ENCODE measurements around the gene MAD1L1.

The MAD1L1 gene

GRCh38 chr7:2253021-2253420, 20.3 kb upstream of the MAD1L1 start:
- DNase-seq, result no peak
- peaks cover 4% of the 10 kb centered on the region for H3K36me3 Mint-ChIP-seq (ENCODE audit: low read depth)
- no peaks in the 10 kb centered on the region for H3K27me3 Mint-ChIP-seq (ENCODE audit: low read depth, poor library complexity)
- no peak for TF ChIP-seq CTCF (IDR thresholded peaks at IDR 0.05)
- H3K4me3 Mint-ChIP-seq, result no peak overlapping the region
- peak overlapping the region; percentile 74 for H3K27ac Mint-ChIP-seq
- H3K4me1 Mint-ChIP-seq, result peaks cover 6% of the 10 kb centered on the region
- H3K9me3 Mint-ChIP-seq, result no peaks in the 10 kb centered on the region

GRCh38 chr7:2251841-2252771, 19.4 kb upstream of the MAD1L1 start:
- no peak for TF ChIP-seq CTCF (IDR thresholded peaks at IDR 0.05)
- peaks cover 4% of the 10 kb centered on the region for H3K36me3 Mint-ChIP-seq (ENCODE audit: low read depth)
- peak overlapping the region; percentile 75 for H3K27ac Mint-ChIP-seq
- DNase-seq, result no peak
- no peak overlapping the region for H3K4me3 Mint-ChIP-seq
- no peaks in the 10 kb centered on the region for H3K27me3 Mint-ChIP-seq (ENCODE audit: low read depth, poor library complexity)
- no peaks in the 10 kb centered on the region for H3K9me3 Mint-ChIP-seq
- peaks cover 6% of the 10 kb centered on the region for H3K4me1 Mint-ChIP-seq

GRCh38 chr7:2251381-2251780, 18.6 kb upstream of the MAD1L1 start:
- DNase-seq, result no peak
- Mint-ChIP-seq H3K4me1 (peaks cover 7% of the 10 kb centered on the region), H3K9me3 (no peaks in the 10 kb centered on the region), H3K27me3 (ENCODE audit: low read depth, poor library complexity) (no peaks in the 10 kb centered on the region), H3K36me3 (ENCODE audit: low read depth) (peaks cover 4% of the 10 kb centered on the region), H3K27ac (no peak overlapping the region), H3K4me3 (no peak overlapping the region)
- no peak for TF ChIP-seq CTCF (IDR thresholded peaks at IDR 0.05)

GRCh38 chr7:2249744-2250323, 17.1 kb upstream of the MAD1L1 start:
- no peaks in the 10 kb centered on the region for H3K9me3 Mint-ChIP-seq
- no peak overlapping the region for H3K27ac Mint-ChIP-seq
- DNase-seq, result no peak
- H3K4me3 Mint-ChIP-seq, result no peak overlapping the region
- TF ChIP-seq CTCF (IDR thresholded peaks at IDR 0.05), result no peak
- H3K27me3 Mint-ChIP-seq (ENCODE audit: low read depth, poor library complexity), result peaks cover 3% of the 10 kb centered on the region
- H3K4me1 Mint-ChIP-seq, result peaks cover 17% of the 10 kb centered on the region
- H3K36me3 Mint-ChIP-seq (ENCODE audit: low read depth), result peaks cover 4% of the 10 kb centered on the region

- Mint-ChIP-seq H3K4me1 (peaks cover 17% of the 10 kb centered on the region), H3K27me3 (ENCODE audit: low read depth, poor library complexity) (peaks cover 3% of the 10 kb centered on the region), H3K4me3 (no peak overlapping the region), H3K9me3 (no peaks in the 10 kb centered on the region), H3K27ac (peak overlapping the region; percentile 80), H3K36me3 (ENCODE audit: low read depth) (peaks cover 4% of the 10 kb centered on the region)
- no peak for TF ChIP-seq CTCF (IDR thresholded peaks at IDR 0.05)
- no peak for DNase-seq
Observed at GRCh38 chr7:2248984-2249694, 16.4 kb upstream of the MAD1L1 start.

Data from nephron progenitor cell (in vitro differentiated cells).